Nucleus accumbens (tissue), 56 donors: ENCODE measurements around the gene PNMA1.
"Not testable (repeated sequence)": the region's sequence is repeated elsewhere in the genome, so short reads cannot be mapped to it uniquely, and the experiment has no call there.

ENCODE experiments used
- DNase-seq, 56 donors: peaks; one replicate each; lab custom pipeline; 2025; lab: John Stamatoyannopoulos, UW

Gene PNMA1

GRCh38 chr14:73719791-73720190 lies 5.6 kb upstream of the PNMA1 start:
- DNase-seq = no peak

DNA sequence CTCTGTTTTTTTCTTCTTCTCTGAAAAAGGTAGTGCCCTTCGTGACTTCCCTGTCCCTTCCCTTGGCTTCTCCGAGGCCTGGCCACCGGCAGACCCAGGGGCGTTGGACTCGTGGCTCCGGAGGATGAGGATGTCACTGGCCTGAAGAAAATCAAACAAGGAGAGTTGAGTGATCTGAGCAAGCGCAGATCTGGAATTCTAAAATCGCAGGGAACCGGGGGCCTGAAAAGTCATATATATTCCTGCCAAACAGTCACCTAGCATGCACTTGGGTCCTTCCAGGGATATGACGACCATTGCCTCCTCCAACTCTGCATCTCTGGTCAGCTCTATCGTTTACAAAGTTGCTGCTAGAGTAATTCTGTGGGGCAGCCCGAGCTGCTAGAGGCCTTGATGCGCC lies 5.2 kb upstream of the PNMA1 start:
- no peak for DNase-seq

- peak in 35 of 56 donors; percentile 15 to 84 (median 50) for DNase-seq
Observed at GRCh38 chr14:73718418-73719251, 4.5 kb upstream of the PNMA1 start.

DNA sequence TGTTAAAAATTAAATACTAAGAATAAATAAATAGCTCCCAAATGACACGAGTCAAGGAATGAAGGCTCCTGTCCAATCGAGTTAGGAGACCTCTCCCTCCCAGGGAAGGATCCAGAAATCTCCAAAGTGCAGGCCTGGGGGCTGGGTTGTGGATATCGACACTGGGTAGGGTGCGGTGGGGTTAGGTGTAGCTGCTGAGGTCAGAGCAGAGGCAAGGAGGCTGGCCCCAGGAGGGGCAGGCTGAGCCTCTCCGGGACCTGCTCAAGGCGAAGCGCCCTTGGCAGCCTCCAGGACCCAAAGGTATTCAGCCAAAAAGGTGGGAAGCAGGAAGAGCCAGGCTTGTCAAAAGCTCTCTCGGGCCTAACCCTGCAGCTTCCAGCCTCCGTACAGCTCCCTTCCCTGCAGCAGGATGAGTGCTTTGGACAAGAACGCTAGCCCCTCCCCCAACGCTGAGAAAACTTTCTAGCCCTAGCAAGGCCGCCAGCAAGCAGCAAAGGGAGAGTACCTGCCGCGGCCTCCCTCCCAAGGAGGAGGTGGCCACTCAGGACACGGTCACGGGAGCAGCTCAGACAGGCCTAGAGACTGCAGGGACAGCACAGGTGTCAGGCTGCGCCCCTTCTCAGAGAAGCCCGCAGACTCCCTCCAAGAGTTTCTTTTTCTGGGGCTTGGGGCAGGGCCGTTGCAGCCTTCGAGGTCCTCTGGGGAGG lies 3.7 kb upstream of the PNMA1 start:
- DNase-seq = peak in 9 of 56 donors; percentile 17 to 56 (median 30)

GRCh38 chr14:73717266-73717665 lies 3.1 kb upstream of the PNMA1 start:
- peak in 1 of 56 donors; percentile 18 for DNase-seq

- DNase-seq = no peak
Observed at GRCh38 chr14:73715707-73716106, 1.5 kb upstream of the PNMA1 start.

- DNase-seq = peak in 6 of 56 donors; percentile 24 to 64 (median 44)
Observed at GRCh38 chr14:73714656-73715081, 485 bp upstream of the PNMA1 start.

DNA sequence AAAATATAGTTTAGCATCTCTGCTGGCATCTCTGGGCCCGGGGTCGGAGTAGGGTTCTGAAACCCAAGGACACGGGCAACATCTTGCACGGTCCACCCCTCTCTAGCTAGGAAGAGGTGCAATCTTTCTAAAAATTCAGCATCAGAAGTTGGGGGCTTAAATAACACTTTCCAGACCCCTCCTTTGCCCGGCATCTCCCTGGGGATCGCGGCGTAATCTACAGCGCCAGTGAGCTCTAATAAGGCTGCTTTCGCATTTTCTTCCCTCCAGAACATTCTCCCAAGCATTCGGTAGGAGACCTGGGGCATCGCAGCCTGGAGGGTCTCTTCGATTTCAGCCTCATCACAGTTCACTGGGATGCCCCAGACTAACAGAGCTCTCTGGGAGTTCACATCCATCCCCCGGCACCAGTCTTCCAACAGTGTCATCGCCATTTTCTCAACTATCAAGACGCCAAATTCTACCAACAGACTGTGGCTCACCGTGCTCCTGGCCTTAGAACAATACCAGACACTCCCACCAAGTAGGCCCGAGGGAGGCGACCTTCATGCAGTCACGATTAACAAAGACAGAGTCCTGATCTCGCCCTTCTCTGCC lies 880 bp downstream of the PNMA1 start:
- DNase-seq = peak in 10 of 56 donors; percentile 36 to 76 (median 64)

GRCh38 chr14:73712540-73713180 lies 1.5 kb downstream of the PNMA1 start:
- DNase-seq = peak in 11 of 56 donors; percentile 13 to 64 (median 33)

DNA sequence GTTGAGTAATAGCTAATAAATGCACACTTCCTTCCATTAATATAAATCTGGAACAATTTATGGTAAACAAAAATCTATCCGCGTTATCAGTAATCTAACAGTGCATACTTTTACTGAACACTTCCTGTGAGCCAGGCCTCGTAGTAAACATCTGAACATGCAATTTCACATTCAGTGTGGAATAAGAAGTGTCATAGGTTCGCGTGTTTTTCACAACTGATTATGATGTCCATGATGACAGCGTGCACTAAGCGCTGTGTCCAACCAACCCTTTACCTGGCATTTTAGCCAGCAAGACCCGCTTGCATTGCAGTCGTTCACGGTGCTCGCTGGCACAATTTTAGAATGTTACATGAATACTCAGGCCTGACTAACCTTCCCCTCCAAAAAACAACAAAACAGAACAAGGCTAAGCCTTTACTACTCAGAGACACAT lies 2.1 kb downstream of the PNMA1 start:
- peak in 1 of 56 donors; percentile 60 for DNase-seq

- DNase-seq = no peak
Observed at GRCh38 chr14:73710737-73711136, 3.4 kb downstream of the PNMA1 start.

- DNase-seq = no peak
Observed at GRCh38 chr14:73709904-73710469, 4.2 kb downstream of the PNMA1 start.

GRCh38 chr14:73708076-73708475 lies 6.1 kb downstream of the PNMA1 start:
- not testable (repeated sequence) for DNase-seq

DNA sequence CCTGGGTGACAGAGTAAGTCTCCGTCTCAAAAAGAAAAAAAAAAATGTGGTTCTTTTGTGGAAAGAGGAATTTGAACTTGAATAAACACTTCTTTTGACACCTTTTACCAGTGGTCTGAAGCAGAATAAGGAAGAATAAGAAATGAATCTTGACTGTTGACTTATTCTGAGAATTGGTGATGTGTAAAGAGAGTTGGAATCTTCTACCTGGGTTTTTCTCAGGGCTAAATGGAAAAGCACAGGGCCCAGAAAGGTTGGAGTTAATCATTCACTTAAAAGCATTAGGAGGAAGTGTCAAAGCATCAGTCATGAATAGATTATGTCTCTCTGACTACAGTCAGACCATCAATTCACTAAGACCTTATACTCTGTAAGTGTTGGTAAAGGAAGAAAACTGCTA lies 13.9 kb downstream of the PNMA1 start:
- DNase-seq = no peak

GRCh38 chr14:73696466-73697400 lies 17.5 kb downstream of the PNMA1 start:
- DNase-seq = no peak

DNA sequence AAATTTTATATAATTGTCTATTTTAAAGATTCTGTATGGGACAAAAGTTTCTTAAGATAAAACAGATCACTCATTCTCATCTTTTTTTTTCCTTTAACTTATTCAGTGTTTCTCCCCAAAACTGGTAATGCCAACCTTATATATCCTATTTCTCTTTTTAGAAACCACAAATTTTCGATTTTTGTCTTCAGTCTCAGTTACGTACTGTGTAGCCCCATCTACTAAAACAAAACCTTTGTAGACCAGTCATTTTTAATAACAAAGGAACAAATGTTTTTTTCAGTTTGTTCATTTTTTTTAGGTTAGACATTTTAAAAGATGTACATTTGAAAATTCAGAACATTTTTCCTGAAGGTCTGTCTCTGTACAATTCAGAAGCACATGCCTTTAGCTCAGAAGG lies 18.2 kb downstream of the PNMA1 start:
- no peak for DNase-seq

DNA sequence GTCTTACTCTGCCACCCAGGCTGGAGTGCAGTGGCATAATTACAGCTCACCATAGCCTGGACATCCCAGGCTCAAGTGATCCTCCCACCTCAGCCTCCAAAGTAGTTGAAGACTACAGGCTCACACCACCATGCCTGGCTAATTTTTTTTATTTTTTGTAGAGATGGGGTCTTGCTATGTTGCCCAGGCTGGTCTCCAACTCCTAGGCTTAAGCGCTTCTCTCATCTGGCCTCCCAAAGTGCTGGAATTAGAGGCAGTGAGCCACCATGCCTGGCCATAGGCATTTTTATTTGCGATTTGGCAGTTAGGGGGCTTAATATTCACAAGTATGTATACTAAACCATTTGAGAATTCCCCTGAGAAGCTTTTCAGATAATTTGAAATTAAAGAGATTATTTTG lies 19.1 kb downstream of the PNMA1 start:
- DNase-seq = no peak

DNA sequence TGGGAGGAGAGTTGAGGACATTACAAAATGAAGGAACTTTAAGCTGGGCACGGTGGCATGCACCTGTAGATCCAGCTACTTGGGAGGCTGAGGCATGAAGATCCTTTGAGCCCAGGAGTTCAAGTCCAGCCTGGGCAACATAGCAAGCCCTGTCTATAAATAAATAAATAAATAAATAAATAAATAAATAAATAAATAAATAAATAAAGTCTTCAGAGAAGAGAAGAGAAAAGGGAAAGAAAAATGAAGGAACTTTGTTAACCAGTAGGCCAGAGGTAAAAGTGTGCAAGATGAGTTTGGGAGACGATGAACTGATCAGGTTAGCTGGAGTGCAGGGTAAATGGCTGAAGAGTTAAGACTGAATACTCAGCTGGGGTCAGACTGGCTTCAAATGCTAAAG lies 20.1 kb downstream of the PNMA1 start:
- no peak for DNase-seq

DNA sequence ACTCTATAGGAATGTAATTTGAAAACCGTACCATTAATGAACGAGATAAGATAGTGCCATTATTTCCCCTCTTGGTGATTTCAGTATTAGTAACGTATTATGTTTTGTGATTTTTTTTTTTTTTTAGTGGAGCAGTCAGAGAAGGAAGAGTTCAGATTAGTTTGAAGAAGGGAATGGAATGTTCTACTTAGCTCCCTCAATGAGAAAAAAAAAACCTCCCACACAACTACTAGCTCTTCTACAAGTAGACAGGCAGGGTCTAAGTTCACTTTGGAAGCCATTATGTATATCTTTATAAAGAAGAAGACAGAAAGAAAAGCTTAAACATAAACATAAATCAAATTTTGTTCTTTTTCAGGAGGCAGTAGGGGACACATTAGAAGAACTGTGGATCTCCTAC lies 27.3 kb downstream of the PNMA1 start:
- no peak for DNase-seq
